DMS79 treated with DMSO at 0.1 percent for 48 hours (cell line): ENCODE measurements around the gene MAD2L2.

Experiments used
- DNase-seq: peaks from one replicate; lab custom pipeline; 2025; lab: John Stamatoyannopoulos, UW

The MAD2L2 gene

GRCh38 chr1:11682287-11682771 lies 1.4 kb upstream of the MAD2L2 start:
- DNase-seq: no peak

GRCh38 chr1:11680270-11681070 lies 478 bp downstream of the MAD2L2 start:
- no peak for DNase-seq

GRCh38 chr1:11678442-11678841 lies 2.5 kb downstream of the MAD2L2 start:
- no peak for DNase-seq

- no peak for DNase-seq
Measured at GRCh38 chr1:11676386-11677103, 4.4 kb downstream of the MAD2L2 start.

- no peak for DNase-seq
Measured at GRCh38 chr1:11675325-11675724, 5.6 kb downstream of the MAD2L2 start.

GRCh38 chr1:11674488-11674887 lies 6.5 kb downstream of the MAD2L2 start:
- no peak for DNase-seq

GRCh38 chr1:11673089-11673769 lies 7.7 kb downstream of the MAD2L2 start:
- DNase-seq: no peak

GRCh38 chr1:11671544-11672286 lies 9.2 kb downstream of the MAD2L2 start:
- no peak for DNase-seq

GRCh38 chr1:11671205-11671543 lies 9.8 kb downstream of the MAD2L2 start:
- DNase-seq: no peak

- no peak for DNase-seq
Measured at GRCh38 chr1:11670747-11671146, 10.2 kb downstream of the MAD2L2 start.

- no peak for DNase-seq
Measured at GRCh38 chr1:11668516-11668915, 12.4 kb downstream of the MAD2L2 start.

- DNase-seq: peak; percentile 68
Measured at GRCh38 chr1:11664336-11665065, 16.4 kb downstream of the MAD2L2 start.

- DNase-seq: no peak
Measured at GRCh38 chr1:11661103-11661502, 19.8 kb downstream of the MAD2L2 start.

- no peak for DNase-seq
Measured at GRCh38 chr1:11659748-11660147, 21.2 kb downstream of the MAD2L2 start.

GRCh38 chr1:11658542-11658941 lies 22.4 kb downstream of the MAD2L2 start:
- DNase-seq: no peak

- no peak for DNase-seq
Measured at GRCh38 chr1:11657654-11658053, 23.3 kb downstream of the MAD2L2 start.

GRCh38 chr1:11654939-11655808 lies 25.8 kb downstream of the MAD2L2 start:
- no peak for DNase-seq

GRCh38 chr1:11654137-11654938 lies 26.6 kb downstream of the MAD2L2 start, which contains the start of the genes FBXO2 and FBXO44:
Gene FBXO2 (minus strand): TSS chr1:11654429. CDS start chr1:11654340, 89 bp downstream.
Gene FBXO44 (plus strand): TSS chr1:11654877. CDS start chr1:11655836, 959 bp downstream.
- peak; percentile 18 for DNase-seq

- no peak for DNase-seq
Measured at GRCh38 chr1:11653861-11654136, 27.1 kb downstream of the MAD2L2 start.
